Neural progenitor cell (in vitro differentiated cells): ENCODE results near the gene MYH3. TPM values are rescaled to one million over a fixed set of nuclear protein-coding genes. Genes with fewer than 3 reads are reported as not detected.

Experiments
- DNase-seq: peaks from one replicate; pipeline ENCODE4 v3.0.0-alpha.2; 2016; ENCODE audit warnings: low spot score
- H2AFZ ChIP-seq: fragments of 200-600 bp; sonication (generic); replicated peaks from 2 replicates; pipeline ENCODE4 v1.6.1; 2016; ENCODE audit warnings: antibody characterized with exemption
- H3F3A ChIP-seq: fragments of 200-600 bp; sonication (generic); 2 replicates; pipeline ENCODE4 v1.6.1; 2016; ENCODE audit warnings: antibody characterized with exemption, low read depth
- H3K27ac ChIP-seq: fragments of 200-600 bp; sonication (generic); 2 replicates; pipeline ENCODE4 v1.5.1; 2016; ENCODE audit warnings: mild to moderate bottlenecking
- H3K27me3 ChIP-seq: fragments of 200-600 bp; sonication (generic); 2 replicates; pipeline ENCODE4 v1.6.1; 2016; ENCODE audit warnings: mild to moderate bottlenecking, moderate library complexity
- H3K36me3 ChIP-seq: fragments of 200-600 bp; sonication (generic); 2 replicates; pipeline ENCODE4 v1.5.1; 2016
- H3K4me1 ChIP-seq: fragments of 200-600 bp; sonication (generic); 2 replicates; pipeline ENCODE4 v1.6.1; 2016; ENCODE audit warnings: mixed run types
- H3K4me2 ChIP-seq: fragments of 200-600 bp; sonication (generic); 2 replicates; pipeline ENCODE4 v1.6.1; 2016
- H3K4me3 ChIP-seq: fragments of 200-600 bp; sonication (generic); 2 replicates; pipeline ENCODE4 v1.5.1; 2016
- H3K79me2 ChIP-seq: fragments of 200-600 bp; sonication (generic); 2 replicates; pipeline ENCODE4 v1.6.1; 2016; ENCODE audit warnings: low read depth
- H3K9ac ChIP-seq: fragments of 200-600 bp; sonication (generic); 2 replicates; pipeline ENCODE4 v1.6.1; 2016
- H3K9me3 ChIP-seq: fragments of 200-600 bp; sonication (generic); 2 replicates; pipeline ENCODE4 v1.5.1; 2016; ENCODE audit warnings: low read depth
- H4K20me1 ChIP-seq: fragments of 200-600 bp; sonication (generic); 2 replicates; pipeline ENCODE4 v1.6.1; 2016; ENCODE audit warnings: low read depth
- H3K27ac Mint-ChIP-seq: 3 replicates; pipeline ENCODE4 v1.8.0; 2021; ENCODE audit warnings: mixed read lengths
- H3K27me3 Mint-ChIP-seq: 2 replicates; pipeline ENCODE4 v1.8.0; 2022; ENCODE audit warnings: low read depth, mild to moderate bottlenecking, inconsistent platforms, moderate library complexity, mixed read lengths; ENCODE audit not compliant: insufficient read depth
- H3K36me3 Mint-ChIP-seq: 3 replicates; pipeline ENCODE4 v1.8.0; 2021; ENCODE audit warnings: mixed read lengths
- H3K4me1 Mint-ChIP-seq: 3 replicates; pipeline ENCODE4 v1.8.0; 2021; ENCODE audit warnings: mixed read lengths
- H3K4me3 Mint-ChIP-seq: 3 replicates; pipeline ENCODE4 v1.8.0; 2021; ENCODE audit warnings: mild to moderate bottlenecking, moderate library complexity, mixed read lengths
- H3K9me3 Mint-ChIP-seq: 3 replicates; pipeline ENCODE4 v1.8.0; 2020; ENCODE audit warnings: mixed read lengths
- CTCF ChIP-seq: fragments of 200-600 bp; sonication (generic); IDR thresholded peaks from 2 replicates; pipeline ENCODE4 v1.5.1; 2017; ENCODE audit warnings: antibody characterized with exemption, mild to moderate bottlenecking
- EZH2 ChIP-seq: fragments of 200-600 bp; sonication (generic); IDR thresholded peaks from 2 replicates; pipeline ENCODE4 v1.6.1; 2017; ENCODE audit warnings: antibody characterized with exemption, mild to moderate bottlenecking, moderate library complexity
- EZH2phosphoT487 ChIP-seq: fragments of 200-600 bp; sonication (generic); IDR thresholded peaks from 2 replicates; pipeline ENCODE4 v1.6.1; 2017; ENCODE audit warnings: antibody characterized with exemption
- total RNA-seq: library from RNA; depleted of rRNA; stranded (reverse); fragments of >200 nt; gene quantifications from 2 replicates; pipeline ENCODE4 v1.2.3, GENCODE V29; 2015; ENCODE audit warnings: low replicate concordance

Gene MYH3
- total RNA-seq, 1 donor from 2014 or later, result 0.36 TPM

GRCh38 chr17:10664571-10664970 is 7.5 kb upstream of the MYH3 start:
- no peaks in the 10 kb centered on the region for H4K20me1 ChIP-seq
- Mint-ChIP-seq H3K9me3 (no peaks in the 10 kb centered on the region), H3K27me3 (peaks cover 6% of the 10 kb centered on the region), H3K4me1 (peaks cover 3% of the 10 kb centered on the region), H3K4me3 (no peak overlapping the region), H3K27ac (no peak overlapping the region), H3K36me3 (no peaks in the 10 kb centered on the region)
- H3K4me2 ChIP-seq, result no peak overlapping the region
- TF ChIP-seq EZH2phosphoT487, result no peak
- TF ChIP-seq EZH2, result no peak
- TF ChIP-seq CTCF, result no peak
- H3K36me3 ChIP-seq, result no peaks in the 10 kb centered on the region
- no peaks in the 10 kb centered on the region for H3K27me3 ChIP-seq
- no peak for DNase-seq
- no peak overlapping the region for H3K4me3 ChIP-seq
- H3K4me1 ChIP-seq, result peaks cover 7% of the 10 kb centered on the region
- no peak overlapping the region for H2AFZ ChIP-seq
- H3F3A ChIP-seq, result no peaks in the 10 kb centered on the region
- H3K79me2 ChIP-seq, result no peaks in the 10 kb centered on the region
- H3K9me3 ChIP-seq, result no peaks in the 10 kb centered on the region
- no peak overlapping the region for H3K9ac ChIP-seq
- H3K27ac ChIP-seq, result no peak overlapping the region

GRCh38 chr17:10663231-10663630 is 6.1 kb upstream of the MYH3 start:
- H3K9me3 Mint-ChIP-seq, result no peaks in the 10 kb centered on the region
- Histone ChIP-seq H3K27ac (no peak overlapping the region), H3F3A (no peaks in the 10 kb centered on the region), H3K9ac (no peak overlapping the region), H3K79me2 (no peaks in the 10 kb centered on the region), H3K9me3 (no peaks in the 10 kb centered on the region), H3K4me1 (peaks cover 7% of the 10 kb centered on the region), H3K36me3 (no peaks in the 10 kb centered on the region), H3K4me3 (no peak overlapping the region), H3K4me2 (no peak overlapping the region), H3K27me3 (no peaks in the 10 kb centered on the region), H4K20me1 (no peaks in the 10 kb centered on the region), H2AFZ (no peak overlapping the region)
- peaks cover 3% of the 10 kb centered on the region for H3K4me1 Mint-ChIP-seq
- TF ChIP-seq EZH2phosphoT487, result no peak
- TF ChIP-seq EZH2, result no peak
- no peak for TF ChIP-seq CTCF
- H3K4me3 Mint-ChIP-seq, result no peak overlapping the region
- H3K27me3 Mint-ChIP-seq, result peaks cover 6% of the 10 kb centered on the region
- H3K36me3 Mint-ChIP-seq, result no peaks in the 10 kb centered on the region
- H3K27ac Mint-ChIP-seq, result no peak overlapping the region
- no peak for DNase-seq

GRCh38 chr17:10661437-10661836 is 4.3 kb upstream of the MYH3 start:
- no peaks in the 10 kb centered on the region for H3K9me3 Mint-ChIP-seq

More at GRCh38 chr17:10661437-10661836, 4.3 kb upstream of the MYH3 start:
- Histone ChIP-seq H3K4me3 (no peak overlapping the region), H2AFZ (no peak overlapping the region), H3K4me2 (peak overlapping the region; percentile 38), H3K36me3 (no peaks in the 10 kb centered on the region), H3K9me3 (no peaks in the 10 kb centered on the region), H3K79me2 (no peaks in the 10 kb centered on the region), H3F3A (no peaks in the 10 kb centered on the region), H3K27me3 (no peaks in the 10 kb centered on the region), H3K4me1 (peaks cover 11% of the 10 kb centered on the region), H3K27ac (no peak overlapping the region), H3K9ac (no peak overlapping the region), H4K20me1 (no peaks in the 10 kb centered on the region)
- TF ChIP-seq EZH2phosphoT487 (no peak), CTCF (no peak), EZH2 (no peak)
- DNase-seq, result peak; percentile 63
- Mint-ChIP-seq H3K4me3 (peak overlapping the region; percentile 38), H3K4me1 (peaks cover 3% of the 10 kb centered on the region), H3K27ac (no peak overlapping the region), H3K27me3 (peaks cover 6% of the 10 kb centered on the region), H3K36me3 (no peaks in the 10 kb centered on the region)
